GM12892 (cell line): ENCODE results near the gene SLC39A11.

Experiments used
- DNase-seq: peaks from one replicate; pipeline ENCODE4 v3.0.0; 2011; ENCODE audit not compliant: insufficient read length
- FAIRE-seq: peaks from 2 replicates; lab custom pipeline; 2011; peaks lifted over from hg19 to GRCh38; lab: Jason Lieb, UNC
- POLR2A ChIP-seq: IDR thresholded peaks from 2 replicates; pipeline ENCODE4 v1.6.1; 2011; ENCODE audit warnings: low read depth, low read length, control low read depth
- POLR2AphosphoS5 ChIP-seq: IDR thresholded peaks from 2 replicates; pipeline ENCODE4 v1.6.1; 2011; ENCODE audit warnings: low read depth, low read length, control low read depth
- TAF1 ChIP-seq: IDR thresholded peaks from 2 replicates; pipeline ENCODE4 v1.6.1; 2011; ENCODE audit warnings: low read depth, mild to moderate bottlenecking, control low read depth, low read length, borderline replicate concordance

The SLC39A11 gene

DNA sequence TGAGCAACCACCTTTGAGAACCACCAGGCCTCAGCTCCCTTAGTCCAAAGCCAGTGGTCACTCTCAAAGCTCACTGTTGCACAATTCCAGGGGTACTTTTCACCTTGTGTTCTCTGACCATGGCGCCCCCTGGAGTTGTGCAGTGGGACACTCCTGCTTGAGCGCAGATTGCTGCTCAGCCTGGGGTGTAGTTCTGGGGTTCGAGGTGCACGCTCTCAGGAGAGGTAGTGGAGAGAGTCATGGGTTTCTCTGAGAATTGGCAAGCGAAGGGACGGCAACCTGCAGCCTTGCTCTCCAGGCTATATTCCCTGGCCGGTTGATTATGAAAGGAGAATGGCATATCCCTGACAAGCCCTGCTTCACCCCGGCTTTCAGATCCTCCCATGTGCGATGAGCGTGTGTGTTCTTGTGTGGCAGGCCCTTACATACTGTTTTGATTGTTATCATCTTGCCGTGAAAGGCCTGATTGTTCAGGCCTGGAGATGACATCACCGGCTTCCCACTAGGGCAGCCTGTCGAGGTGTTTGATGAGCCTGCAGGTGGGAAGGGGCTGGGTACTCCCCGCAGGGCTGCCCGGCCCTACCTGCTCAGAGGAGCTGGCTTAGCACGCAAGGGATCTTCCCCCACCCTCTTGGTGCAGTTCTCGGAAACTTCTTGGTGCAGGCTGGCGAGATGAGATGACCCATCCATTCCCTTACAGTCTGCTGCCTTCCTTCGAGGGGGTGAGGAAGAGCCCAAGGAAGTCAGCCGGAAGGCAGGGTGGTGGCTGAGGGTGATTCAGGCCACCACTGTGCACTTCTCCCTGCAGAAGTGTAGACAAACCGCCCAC lies 431.2 kb downstream of the SLC39A11 start:
- TF ChIP-seq POLR2A (no peak), POLR2AphosphoS5 (no peak), TAF1 (no peak)
- no peak for FAIRE-seq
- DNase-seq = no peak

GRCh38 chr17:72660274-72661115 lies 432.0 kb downstream of the SLC39A11 start:
- no peak for DNase-seq
- TF ChIP-seq POLR2A (no peak), POLR2AphosphoS5 (no peak), TAF1 (no peak)
- FAIRE-seq = no peak

GRCh38 chr17:72659811-72660210 lies 432.7 kb downstream of the SLC39A11 start:
- TF ChIP-seq TAF1 (no peak), POLR2AphosphoS5 (no peak)
- no peak for FAIRE-seq
- DNase-seq = no peak

DNA sequence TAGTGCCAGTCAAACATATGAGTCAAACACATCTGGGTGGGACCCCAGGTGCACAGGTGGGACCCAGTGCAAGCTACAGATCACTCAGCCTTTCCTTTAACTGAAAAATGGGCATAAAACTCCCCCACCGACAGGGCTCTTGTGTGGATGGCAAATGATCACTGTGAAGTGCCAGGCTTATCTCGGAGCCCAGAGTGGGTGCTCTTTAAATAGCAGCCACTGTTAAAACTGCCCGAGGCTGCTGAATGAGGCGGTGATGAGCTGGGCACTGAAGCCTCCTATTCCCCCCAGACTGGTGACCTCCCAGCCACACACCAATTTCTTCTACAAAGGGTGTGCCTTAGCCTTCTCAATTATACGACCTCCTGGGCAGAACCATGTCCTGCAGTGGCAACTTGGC lies 433.8 kb downstream of the SLC39A11 start:
- FAIRE-seq (no peak), DNase-seq (no peak)
- TF ChIP-seq POLR2AphosphoS5 = no peak
- TF ChIP-seq POLR2A = no peak
- no peak for TF ChIP-seq TAF1

GRCh38 chr17:72657467-72658317 lies 434.8 kb downstream of the SLC39A11 start:
- no peak for TF ChIP-seq POLR2A
- TF ChIP-seq TAF1 = no peak
- no peak for TF ChIP-seq POLR2AphosphoS5
- FAIRE-seq (no peak), DNase-seq (no peak)

DNA sequence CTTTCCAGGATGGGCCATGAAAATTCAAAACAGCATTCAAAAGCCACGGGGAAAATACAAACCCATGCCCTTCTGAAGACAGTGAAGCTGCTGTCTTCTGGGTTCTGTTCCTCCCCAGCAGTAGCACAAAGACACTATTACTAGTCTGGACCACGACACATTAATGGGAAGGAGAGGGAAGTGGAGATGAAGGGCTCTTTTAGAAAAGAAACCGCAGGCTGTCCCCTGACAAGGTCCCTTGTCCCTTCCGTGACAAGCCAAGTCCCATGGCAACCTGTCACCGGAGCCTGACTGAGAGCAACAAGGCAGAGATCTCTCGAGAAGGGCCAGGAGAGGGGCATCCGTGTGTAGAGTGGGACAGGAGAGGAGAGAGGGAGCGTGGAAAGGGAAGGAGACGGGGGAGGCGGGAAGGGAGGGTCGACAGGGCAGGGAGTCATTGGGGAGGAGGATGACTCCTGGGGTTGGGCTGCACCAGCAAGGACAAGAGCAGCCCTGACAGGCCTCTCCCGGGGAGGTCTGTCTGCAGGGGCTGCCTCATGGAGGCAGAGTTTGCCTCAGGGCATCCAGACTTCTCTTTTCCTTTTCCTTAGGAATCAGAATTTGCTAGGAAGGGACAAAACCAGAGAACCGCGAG lies 436.2 kb downstream of the SLC39A11 start:
- no peak for TF ChIP-seq POLR2AphosphoS5
- TF ChIP-seq TAF1 = no peak
- TF ChIP-seq POLR2A = no peak
- FAIRE-seq (no peak), DNase-seq (no peak)

GRCh38 chr17:72654706-72655105 lies 437.8 kb downstream of the SLC39A11 start:
- DNase-seq (no peak), FAIRE-seq (no peak)
- no peak for TF ChIP-seq TAF1
- no peak for TF ChIP-seq POLR2AphosphoS5
- no peak for TF ChIP-seq POLR2A

GRCh38 chr17:72651988-72652387 lies 440.5 kb downstream of the SLC39A11 start:
- FAIRE-seq (no peak), DNase-seq (no peak)

DNA sequence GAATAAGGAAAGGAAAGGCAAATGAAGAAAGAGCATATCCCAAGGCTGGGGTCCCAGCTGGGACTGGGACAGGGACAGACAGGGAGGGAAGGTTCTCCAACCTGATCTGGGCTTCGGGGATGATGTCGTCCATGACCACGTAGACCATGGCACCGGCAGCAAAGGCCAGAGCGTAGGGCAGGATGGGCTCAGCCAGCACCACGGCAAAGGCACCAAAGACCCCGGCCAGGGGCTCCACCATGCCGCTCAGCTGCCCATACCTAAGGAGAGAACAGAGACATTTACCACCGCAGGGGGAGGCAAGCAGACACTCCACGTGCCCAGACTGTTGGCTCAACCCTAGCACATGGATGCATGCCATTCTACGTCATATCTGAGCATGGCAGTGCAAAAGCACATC lies 443.8 kb downstream of the SLC39A11 start:
- no peak for FAIRE-seq

More at GRCh38 chr17:72651988-72652387, 440.5 kb downstream of the SLC39A11 start:
- no peak for TF ChIP-seq POLR2A
- no peak for TF ChIP-seq POLR2AphosphoS5
- no peak for TF ChIP-seq TAF1

DNA sequence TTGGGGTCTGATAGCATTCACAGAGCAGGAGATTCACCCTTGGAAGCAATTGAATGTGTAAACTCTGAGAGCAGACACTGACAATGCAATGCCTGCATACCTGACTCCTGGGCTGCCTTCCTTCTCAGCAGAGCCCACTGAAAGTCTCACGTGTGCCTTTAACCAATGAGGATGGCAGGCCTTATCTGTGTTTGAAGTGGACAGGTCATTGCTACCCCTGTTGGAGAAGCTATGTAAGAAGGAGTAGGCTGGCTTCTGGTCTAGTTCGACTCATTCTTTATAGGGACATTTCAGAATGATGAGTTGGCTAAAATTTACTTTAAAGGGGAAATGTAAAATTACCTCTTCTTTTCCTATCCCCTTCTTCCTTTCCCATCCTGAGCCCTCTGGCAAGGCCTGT lies 446.3 kb downstream of the SLC39A11 start:
- FAIRE-seq = no peak
- no peak for DNase-seq
- TF ChIP-seq TAF1 (no peak), POLR2AphosphoS5 (no peak), POLR2A (no peak)

More for the DNA sequence above, 443.8 kb downstream of the SLC39A11 start:
- TF ChIP-seq POLR2AphosphoS5 = no peak
- TF ChIP-seq TAF1 = no peak
- no peak for TF ChIP-seq POLR2A
- no peak for DNase-seq

GRCh38 chr17:72644492-72644891 lies 448.0 kb downstream of the SLC39A11 start:
- DNase-seq (no peak), FAIRE-seq (no peak)

More at GRCh38 chr17:72644492-72644891, 448.0 kb downstream of the SLC39A11 start:
- TF ChIP-seq TAF1 = no peak
- TF ChIP-seq POLR2A = no peak
- TF ChIP-seq POLR2AphosphoS5 = no peak
